Duodenal mucosa (tissue), 2 donors: ENCODE results near the gene NELFCD.
A peak's percentile ranks its signal among the peaks of the same experiment; 100 is the strongest.

Source experiments
- H3K27ac ChIP-seq: one replicate; pipeline ENCODE4 v1.7.0; 2013; ENCODE audit warnings: low read depth, low read length
- H3K27me3 ChIP-seq, 2 donors: one replicate each; pipeline ENCODE4 v1.7.0; 2013; ENCODE audit warnings: low read length in 2 of 2, control low read depth in 1 of 2; ENCODE audit not compliant: insufficient read depth in 2 of 2, control insufficient read depth in 1 of 2
- H3K36me3 ChIP-seq, 2 donors: one replicate each; pipeline ENCODE4 v1.7.0; 2013; ENCODE audit warnings: low read length in 2 of 2, control low read depth in 1 of 2; ENCODE audit not compliant: insufficient read depth in 2 of 2, control insufficient read depth in 1 of 2
- H3K4me1 ChIP-seq, 2 donors: one replicate each; pipeline ENCODE4 v1.7.0; 2013; ENCODE audit warnings: low read length in 2 of 2, control low read depth in 1 of 2; ENCODE audit not compliant: insufficient read depth in 2 of 2, control insufficient read depth in 1 of 2
- H3K4me3 ChIP-seq, 2 donors: one replicate each; pipeline ENCODE4 v1.7.0; 2013; ENCODE audit warnings: low read length in 2 of 2, low read depth in 1 of 2
- H3K9ac ChIP-seq, 2 donors: one replicate each; pipeline ENCODE4 v1.7.0; 2013; ENCODE audit warnings: low read length in 2 of 2, low read depth in 1 of 2
- H3K9me3 ChIP-seq, 2 donors: one replicate each; pipeline ENCODE4 v1.7.0; 2013; ENCODE audit warnings: low read length in 2 of 2, control low read depth in 1 of 2; ENCODE audit not compliant: control insufficient read depth in 1 of 2

NELFCD gene

GRCh38 chr20:59002388-59002787, 21.3 kb downstream of the NELFCD start:
- Histone ChIP-seq H3K36me3 (peaks cover 18 to 58% of the 10 kb centered on the region in 2 donors), H3K9ac (no peak overlapping the region), H3K9me3 (no peaks in the 10 kb centered on the region), H3K4me3 (no peak overlapping the region), H3K27ac (no peak overlapping the region), H3K4me1 (peaks cover 26 to 32% of the 10 kb centered on the region in 2 donors), H3K27me3 (no peaks in the 10 kb centered on the region)

GRCh38 chr20:59002874-59003399, 21.9 kb downstream of the NELFCD start:
- Histone ChIP-seq H3K4me1 (peaks cover 32 to 37% of the 10 kb centered on the region in 2 donors), H3K9ac (no peak overlapping the region), H3K27ac (no peak overlapping the region), H3K9me3 (no peaks in the 10 kb centered on the region), H3K27me3 (no peaks in the 10 kb centered on the region), H3K36me3 (peaks cover 13 to 52% of the 10 kb centered on the region in 2 donors), H3K4me3 (no peak overlapping the region)

GRCh38 chr20:59003836-59004492, 22.9 kb downstream of the NELFCD start:
- Histone ChIP-seq H3K27me3 (no peaks in the 10 kb centered on the region), H3K27ac (peak overlapping the region; percentile 39), H3K9me3 (no peaks in the 10 kb centered on the region), H3K9ac (peak overlapping the region in 1 of 2 donors; percentile 96), H3K4me1 (peaks cover 38 to 46% of the 10 kb centered on the region in 2 donors), H3K36me3 (peaks cover 13 to 46% of the 10 kb centered on the region in 2 donors), H3K4me3 (peak overlapping the region; percentile 17 to 89)

- Histone ChIP-seq H3K36me3 (peaks cover 13 to 41% of the 10 kb centered on the region in 2 donors), H3K27me3 (no peaks in the 10 kb centered on the region), H3K27ac (peak overlapping the region; percentile 39), H3K9ac (peak overlapping the region in 1 of 2 donors; percentile 96), H3K4me1 (peaks cover 38 to 46% of the 10 kb centered on the region in 2 donors), H3K4me3 (peak overlapping the region; percentile 17 to 89), H3K9me3 (no peaks in the 10 kb centered on the region)
These were observed 23.4 kb downstream of the NELFCD start for GRCh38 chr20:59004493-59004762.

GRCh38 chr20:59004763-59005522, 23.9 kb downstream of the NELFCD start:
- Histone ChIP-seq H3K27ac (peak overlapping the region; percentile 80), H3K27me3 (no peaks in the 10 kb centered on the region), H3K9ac (peak overlapping the region; percentile 95 to 96), H3K9me3 (no peaks in the 10 kb centered on the region), H3K4me1 (peaks cover 42 to 49% of the 10 kb centered on the region in 2 donors), H3K4me3 (peak overlapping the region; percentile 84 to 89), H3K36me3 (peaks cover 13 to 40% of the 10 kb centered on the region in 2 donors)

GRCh38 chr20:59005523-59006166, 24.6 kb downstream of the NELFCD start:
- peaks cover 13 to 35% of the 10 kb centered on the region in 2 donors for H3K36me3 ChIP-seq

GRCh38 chr20:59006167-59006863, 25.3 kb downstream of the NELFCD start:
- peak overlapping the region; percentile 84 to 89 for H3K4me3 ChIP-seq
- H3K9ac ChIP-seq: peak overlapping the region; percentile 95 to 96
- no peaks in the 10 kb centered on the region for H3K27me3 ChIP-seq
- peak overlapping the region; percentile 80 for H3K27ac ChIP-seq
- H3K36me3 ChIP-seq: peaks cover 9 to 28% of the 10 kb centered on the region in 2 donors
- H3K4me1 ChIP-seq: peaks cover 54 to 62% of the 10 kb centered on the region in 2 donors
- no peaks in the 10 kb centered on the region for H3K9me3 ChIP-seq

More at GRCh38 chr20:59005523-59006166, 24.6 kb downstream of the NELFCD start:
- peak overlapping the region; percentile 84 to 89 for H3K4me3 ChIP-seq
- peak overlapping the region; percentile 95 to 96 for H3K9ac ChIP-seq
- no peaks in the 10 kb centered on the region for H3K9me3 ChIP-seq
- peak overlapping the region; percentile 80 for H3K27ac ChIP-seq
- H3K4me1 ChIP-seq: peaks cover 49 to 56% of the 10 kb centered on the region in 2 donors
- no peaks in the 10 kb centered on the region for H3K27me3 ChIP-seq

GRCh38 chr20:59006864-59007664, 26.0 kb downstream of the NELFCD start, which contains the start of gene CTSZ:
TSS of gene CTSZ (minus strand) at chr20:59007254. CDS start at chr20:59007128, 126 bp downstream.
- H3K36me3 ChIP-seq: peaks cover 3 to 21% of the 10 kb centered on the region in 2 donors
- no peaks in the 10 kb centered on the region for H3K27me3 ChIP-seq
- H3K9me3 ChIP-seq: no peaks in the 10 kb centered on the region
- H3K27ac ChIP-seq: peak within 1 kb of the TSS; percentile 80
- H3K9ac ChIP-seq: peak within 1 kb of the TSS; percentile 95 to 96
- H3K4me1 ChIP-seq: peaks cover 54 to 64% of the 10 kb centered on the region in 2 donors
- peak within 1 kb of the TSS; percentile 84 to 89 for H3K4me3 ChIP-seq
